GM12891 (cell line): Measurements from ENCODE around the gene ZC3H12A.

ENCODE experiments used
- POLR2A ChIP-seq: IDR thresholded peaks from 2 replicates; pipeline ENCODE4 v1.6.1; 2011; ENCODE audit warnings: low read depth, low read length, control low read depth
- POLR2AphosphoS5 ChIP-seq: IDR thresholded peaks from 2 replicates; pipeline ENCODE4 v1.6.1; 2011; ENCODE audit warnings: low read depth, low read length, control low read depth
- SPI1 ChIP-seq: IDR thresholded peaks from 2 replicates; pipeline ENCODE4 v1.6.1; 2011; ENCODE audit warnings: low read depth, low read length, control low read depth
- TAF1 ChIP-seq: IDR thresholded peaks from 2 replicates; pipeline ENCODE4 v1.6.1; 2011; ENCODE audit warnings: low read depth, low read length, control low read depth

DNA sequence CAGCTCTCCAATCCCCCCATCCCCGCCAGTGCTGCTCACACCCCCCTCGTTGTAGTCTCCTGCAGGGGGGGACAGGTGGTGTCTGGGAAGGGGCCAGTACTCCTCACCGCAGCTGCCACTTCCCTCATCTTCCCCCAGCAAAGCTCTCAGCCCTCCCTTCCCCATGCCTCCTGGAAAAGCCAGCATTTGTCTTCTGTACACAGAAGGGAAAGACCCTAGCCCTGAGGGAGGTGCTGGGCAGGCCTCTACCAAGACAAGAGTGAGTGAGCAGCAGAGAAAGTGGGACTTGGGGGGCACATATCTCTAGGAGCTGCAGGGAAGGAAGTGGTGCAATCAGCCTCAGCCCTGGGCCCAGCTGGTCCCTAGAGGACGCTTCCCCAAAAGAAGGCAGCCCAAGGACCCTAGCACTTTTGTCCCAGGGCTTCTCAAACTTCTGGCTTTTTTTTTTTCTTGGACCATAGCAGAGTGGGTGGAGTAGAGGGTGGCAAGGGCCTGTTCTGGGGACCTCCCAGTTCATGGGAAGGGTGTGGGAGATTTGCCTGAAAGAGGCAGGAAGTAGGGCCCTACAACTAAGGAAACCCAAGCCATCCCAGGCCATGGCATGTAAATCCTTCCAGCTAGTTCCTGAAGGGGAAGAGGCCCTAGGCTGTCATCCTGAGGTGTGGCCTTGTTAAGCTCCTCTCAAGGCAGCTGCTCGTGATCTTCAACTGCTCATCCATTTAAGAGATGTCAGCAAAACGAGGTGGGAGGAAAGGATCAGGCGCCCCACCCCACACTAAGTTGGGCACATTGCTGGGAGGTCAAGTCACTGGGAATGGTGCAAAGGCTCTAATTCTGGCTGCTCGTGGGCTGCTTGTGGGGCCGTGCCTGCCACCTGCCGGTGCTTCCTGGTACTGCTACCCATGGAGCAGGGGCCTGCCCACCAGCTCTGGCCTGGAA lies 12.6 kb downstream of the ZC3H12A start:
- TF ChIP-seq POLR2AphosphoS5 (0 out of 2 replicates have a peak, but pooled peaks have one; percentile 17), TAF1 (no peak), POLR2A (no peak), SPI1 (no peak)
